NCI-H82 treated with DMSO at 0.1 percent for 48 hours (cell line): Measurements from ENCODE around the gene LPO.

Source experiments
- DNase-seq: peaks from one replicate; lab custom pipeline; 2025; ENCODE audit not compliant: unreplicated experiment; lab: John Stamatoyannopoulos, UW

The LPO gene

GRCh38 chr17:58253082-58253481 is 14.7 kb downstream of the LPO start:
- no peak for DNase-seq

GRCh38 chr17:58254803-58255202 is 16.4 kb downstream of the LPO start:
- DNase-seq, result no peak

DNA sequence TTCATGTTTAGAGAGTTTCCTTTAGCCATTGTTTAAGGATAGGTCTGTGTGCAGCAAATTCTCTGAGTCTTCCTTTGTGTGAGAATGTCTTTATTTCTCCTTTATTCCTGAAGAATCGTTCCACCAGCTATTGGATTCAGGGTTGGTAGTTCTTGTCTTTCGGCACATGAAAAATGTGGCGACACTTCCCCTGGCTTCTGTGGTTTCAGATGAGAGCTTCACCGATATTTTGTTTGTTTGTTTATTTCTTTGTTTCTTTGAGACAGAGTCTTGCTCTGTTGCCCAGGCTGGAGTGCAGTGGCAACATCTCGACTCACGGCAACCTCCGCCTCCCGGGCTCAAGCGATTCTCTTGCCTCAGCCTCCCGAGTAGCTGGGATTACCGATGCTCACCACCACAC is 23.8 kb downstream of the LPO start:
- DNase-seq, result no peak

DNA sequence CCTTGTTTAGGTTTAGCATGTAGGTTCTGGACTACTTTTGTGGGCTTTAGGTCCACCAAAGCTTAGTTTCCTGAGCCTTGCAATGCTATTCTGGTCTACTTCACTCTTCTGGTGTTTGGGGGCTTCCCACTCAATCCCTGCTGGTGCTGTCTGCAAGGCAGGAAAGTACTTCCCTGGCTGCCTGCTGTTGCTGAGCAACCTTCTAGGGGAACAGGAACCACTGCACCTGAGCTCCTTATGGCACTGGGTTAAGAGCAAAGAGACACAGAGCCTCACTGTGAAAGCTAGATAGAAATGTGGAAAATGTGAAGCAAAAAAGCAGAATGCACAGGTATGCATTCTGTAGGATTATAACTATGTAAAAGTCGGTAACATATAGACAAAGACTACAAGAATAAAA is 25.4 kb downstream of the LPO start:
- no peak for DNase-seq

DNA sequence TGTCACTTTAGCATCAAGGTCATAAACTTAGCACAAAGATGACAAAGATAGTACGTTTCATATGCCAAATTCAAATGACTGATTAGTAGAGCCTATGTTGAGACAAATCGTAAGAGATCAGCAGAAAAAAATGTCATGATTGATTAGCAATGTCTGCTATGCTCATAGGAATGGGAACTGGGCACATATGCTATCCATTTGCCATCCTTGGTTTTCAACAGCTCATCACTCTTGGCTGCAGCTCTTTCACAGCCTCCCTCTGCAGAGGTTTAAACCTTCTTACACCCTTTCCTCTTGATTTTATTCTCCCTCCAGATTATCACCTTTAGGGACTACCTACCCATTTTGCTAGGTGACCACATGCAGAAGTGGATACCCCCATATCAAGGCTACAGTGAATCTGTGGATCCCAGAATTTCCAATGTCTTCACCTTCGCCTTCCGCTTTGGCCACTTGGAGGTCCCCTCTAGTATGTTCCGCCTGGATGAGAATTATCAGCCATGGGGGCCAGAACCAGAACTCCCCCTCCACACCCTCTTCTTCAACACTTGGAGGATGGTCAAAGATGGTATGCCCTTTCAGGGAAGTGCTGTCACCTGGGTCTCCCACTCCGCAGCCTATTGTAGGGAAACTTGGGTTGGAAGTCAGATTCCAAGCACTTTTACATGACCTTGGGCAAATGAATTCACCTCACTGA is 26.2 kb downstream of the LPO start:
- DNase-seq, result no peak

DNA sequence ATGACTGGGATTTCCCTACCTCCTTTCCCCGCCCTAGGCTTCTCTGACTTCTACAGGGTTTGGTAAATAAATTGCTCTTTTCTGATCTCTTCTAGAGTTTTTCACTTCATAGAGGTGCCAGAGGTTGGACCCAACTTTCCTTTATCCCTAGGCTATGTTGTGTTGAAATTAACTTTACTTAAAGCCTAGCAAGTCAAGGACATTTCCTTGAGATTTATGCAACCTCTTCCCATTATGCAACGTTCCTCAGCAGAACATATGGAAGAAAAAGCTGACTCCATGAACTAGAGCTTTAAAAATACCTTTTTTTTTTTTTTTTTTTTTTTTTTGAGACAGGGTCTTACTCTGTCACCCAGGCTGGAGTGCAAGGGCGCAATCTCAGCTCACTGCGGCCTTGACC is 26.9 kb downstream of the LPO start:
- DNase-seq, result no peak

DNA sequence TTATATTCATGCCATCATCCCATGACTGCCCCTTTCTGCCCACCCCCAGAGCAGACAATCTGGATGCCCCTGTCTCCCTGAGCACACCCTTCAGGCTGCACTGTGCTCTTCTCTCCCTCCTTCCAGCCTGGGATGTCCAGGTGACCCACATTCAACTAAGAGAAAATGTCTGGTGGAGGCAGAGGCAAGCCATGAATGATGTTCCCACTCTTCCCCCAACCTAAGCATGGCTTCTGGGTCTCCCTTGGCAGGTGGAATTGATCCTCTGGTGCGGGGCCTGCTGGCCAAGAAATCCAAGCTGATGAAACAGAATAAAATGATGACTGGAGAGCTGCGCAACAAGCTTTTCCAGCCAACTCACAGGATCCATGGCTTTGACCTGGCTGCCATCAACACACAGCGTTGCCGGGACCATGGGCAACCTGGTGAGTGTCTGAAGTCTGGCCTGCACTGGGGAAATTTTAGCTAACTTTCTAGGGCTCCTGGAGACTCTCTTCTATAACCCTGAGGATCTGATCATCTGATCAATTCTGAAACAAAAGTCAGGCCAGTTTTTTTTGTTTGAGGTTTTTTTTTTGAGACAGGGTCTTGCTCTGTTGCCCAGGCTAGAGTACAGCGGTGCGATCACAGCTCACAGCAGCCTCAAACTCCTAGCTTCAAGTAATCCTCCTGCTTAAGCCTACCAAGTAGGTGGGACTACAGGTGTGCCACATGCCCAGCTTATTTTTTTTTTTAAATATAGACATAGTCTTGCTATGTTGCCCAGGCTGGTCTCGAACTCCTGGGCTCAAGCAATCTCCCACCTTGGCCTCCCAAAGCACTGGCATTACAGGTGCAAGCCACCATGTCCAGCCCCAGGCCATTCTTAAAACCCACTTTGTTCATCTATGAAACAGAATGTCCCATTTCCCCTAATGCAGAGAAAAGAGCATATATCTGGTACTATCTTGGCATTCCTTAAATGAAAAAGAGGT is 27.8 kb downstream of the LPO start:
- DNase-seq, result no peak

DNA sequence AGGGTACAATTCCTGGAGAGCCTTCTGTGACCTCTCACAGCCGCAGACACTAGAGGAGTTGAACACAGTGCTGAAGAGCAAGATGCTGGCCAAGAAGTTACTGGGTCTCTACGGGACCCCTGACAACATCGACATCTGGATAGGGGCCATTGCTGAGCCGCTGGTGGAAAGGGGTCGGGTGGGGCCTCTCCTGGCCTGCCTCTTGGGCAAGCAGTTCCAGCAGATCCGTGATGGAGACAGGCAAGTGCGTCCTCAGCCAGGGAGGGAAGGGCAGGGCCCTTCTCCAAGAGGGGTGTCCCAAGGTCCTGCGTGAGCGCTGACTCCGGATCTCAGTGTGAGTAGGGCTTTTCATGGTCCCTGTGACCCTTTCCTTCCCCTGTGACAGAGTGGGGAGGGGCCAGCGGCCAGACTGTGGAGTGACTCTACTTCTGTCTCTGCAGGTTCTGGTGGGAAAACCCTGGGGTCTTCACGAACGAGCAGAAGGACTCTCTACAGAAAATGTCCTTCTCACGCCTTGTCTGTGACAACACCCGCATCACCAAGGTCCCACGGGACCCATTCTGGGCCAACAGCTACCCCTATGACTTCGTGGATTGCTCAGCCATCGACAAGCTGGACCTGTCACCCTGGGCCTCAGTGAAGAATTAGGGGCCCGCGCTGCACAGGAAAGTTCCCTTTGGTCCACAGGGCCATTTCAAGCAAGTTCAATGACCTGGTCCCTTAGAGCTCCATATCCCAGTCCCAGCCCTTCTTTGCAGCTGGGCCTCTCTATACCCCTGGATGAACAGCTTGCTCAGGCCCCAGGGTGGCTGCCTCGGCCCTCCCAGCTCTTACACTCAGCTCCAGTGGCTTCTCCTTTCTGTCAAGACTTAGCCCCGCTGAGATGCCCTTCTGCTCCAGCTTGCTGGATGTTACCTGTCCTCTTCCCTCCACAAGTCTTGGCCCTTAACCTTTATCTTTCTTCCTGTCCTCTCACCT is 29.3 kb downstream of the LPO start:
- no peak for DNase-seq

DNA sequence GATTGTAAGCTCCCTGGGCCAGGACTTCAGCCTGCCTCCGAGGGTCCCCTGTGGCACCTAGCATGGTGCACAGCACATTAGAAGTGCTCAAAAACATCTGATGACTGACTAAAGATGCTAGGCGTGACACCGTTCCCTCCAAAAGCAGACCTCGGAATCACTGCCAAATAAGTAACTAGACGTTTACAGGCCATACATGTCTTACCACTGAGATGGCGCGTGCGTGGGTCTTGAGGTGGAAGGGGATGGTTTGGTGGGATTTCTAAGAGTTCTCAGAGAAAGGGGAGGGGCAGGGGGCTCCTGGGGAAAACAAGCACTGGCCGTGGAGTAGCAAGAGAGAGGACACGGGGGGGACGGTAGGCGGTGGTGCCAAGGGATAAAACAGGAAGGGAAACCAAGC is 29.9 kb downstream of the LPO start:
- no peak for DNase-seq

DNA sequence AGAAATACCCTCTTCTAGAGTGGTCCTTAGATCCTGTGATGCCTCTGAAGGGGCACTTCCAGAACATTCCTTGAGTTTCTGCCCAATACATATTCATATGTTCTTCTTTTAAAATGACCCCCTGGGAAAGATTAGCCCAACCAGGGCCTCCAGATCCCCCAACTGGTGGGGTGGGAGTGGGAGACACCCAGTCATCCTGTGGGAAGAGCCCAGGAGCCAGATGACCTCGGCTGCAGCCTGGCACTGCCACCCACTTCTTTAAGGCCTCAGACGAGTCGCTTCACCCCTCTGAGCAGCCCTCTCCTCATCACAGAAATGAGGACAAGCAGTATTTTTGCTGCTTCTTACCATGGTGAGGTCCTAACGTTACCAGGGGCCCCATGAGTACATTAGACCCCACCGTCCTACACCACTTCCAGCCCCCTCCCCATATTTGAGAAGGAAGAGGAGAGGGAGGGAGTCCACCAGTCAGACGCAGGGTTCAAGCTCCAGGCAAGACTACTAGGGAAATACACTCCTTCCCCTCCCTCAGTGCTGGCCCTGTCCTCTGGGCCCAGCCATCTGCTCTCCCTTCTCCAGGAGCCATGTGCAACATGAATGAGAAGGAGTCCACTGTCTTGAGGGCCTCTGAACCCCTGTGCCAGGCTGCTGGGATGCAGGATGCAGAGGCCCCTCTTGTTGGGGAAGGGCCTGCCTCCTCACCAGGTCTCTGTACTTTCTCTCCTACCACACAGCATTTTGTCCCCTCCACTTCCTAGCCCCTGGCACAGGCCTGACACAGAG is 30.6 kb downstream of the LPO start:
- no peak for DNase-seq

DNA sequence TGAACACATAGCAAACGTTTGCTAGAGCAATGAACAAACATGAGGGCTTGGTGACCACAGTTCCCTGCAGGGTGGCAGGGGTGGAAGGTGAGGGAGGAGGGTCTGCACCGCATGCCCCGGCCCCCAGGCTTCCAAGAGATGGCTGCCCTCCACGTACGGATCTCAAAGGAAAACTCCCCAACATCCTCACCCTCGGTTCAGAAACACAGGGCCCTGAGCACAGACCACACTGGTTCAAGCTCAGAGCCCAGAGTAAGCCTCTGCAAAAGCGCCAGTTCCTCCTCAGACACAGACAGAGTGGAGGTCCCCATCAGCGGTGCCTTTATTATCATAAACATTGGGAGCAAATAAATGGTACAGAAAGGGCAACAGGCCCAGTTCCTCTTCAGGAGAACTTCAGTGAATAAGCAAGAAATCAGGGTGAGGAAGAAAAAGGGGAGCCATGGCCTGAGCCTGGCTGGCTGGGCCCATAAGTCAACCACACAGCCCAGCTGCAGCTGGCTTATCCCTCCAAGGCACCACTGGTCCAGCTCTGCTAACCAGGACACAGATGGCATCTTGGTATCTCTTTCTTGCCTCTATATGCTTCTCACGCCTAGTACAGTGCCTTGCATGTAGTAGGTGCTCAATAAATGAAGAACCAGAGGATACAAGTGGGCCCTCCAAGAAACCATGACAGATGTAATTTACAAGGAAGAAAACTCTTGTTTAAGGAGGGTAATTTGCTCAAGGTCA is 31.3 kb downstream of the LPO start:
- DNase-seq, result no peak

GRCh38 chr17:58270476-58271215 is 32.3 kb downstream of the LPO start:
- no peak for DNase-seq

DNA sequence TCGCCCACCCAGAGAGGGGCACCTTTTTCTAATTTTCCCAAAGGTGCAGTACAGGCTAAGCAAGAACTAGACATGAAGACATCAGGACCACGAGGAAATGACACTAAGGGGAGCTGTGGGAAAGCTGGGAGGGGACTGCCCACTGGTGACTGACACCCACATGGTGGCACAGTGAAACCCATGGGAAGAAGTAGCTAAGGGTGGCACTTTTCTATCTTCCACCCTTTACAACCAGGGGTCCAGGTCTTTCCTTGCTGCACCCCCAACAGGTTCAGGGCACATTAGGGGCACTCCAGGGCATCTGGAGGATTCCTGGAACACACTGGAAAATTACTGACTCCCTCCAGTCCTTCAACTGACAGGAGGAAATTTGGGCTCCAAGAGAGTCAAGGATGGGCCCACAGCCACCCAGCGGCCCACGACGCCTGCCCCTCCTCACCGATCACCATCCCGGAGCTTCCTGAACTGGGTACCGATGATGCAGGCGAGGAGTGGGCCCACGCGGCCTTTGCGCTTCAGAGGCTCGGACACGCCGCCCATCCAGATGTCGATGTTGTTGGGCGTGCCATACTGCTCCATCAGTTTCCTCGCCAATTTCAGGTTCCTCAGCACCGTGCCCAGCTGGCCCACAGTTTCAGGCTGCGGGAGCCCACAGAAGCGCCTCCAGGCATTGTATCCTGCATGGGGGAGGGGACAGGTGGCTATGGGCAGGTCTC is 33.0 kb downstream of the LPO start:
- DNase-seq, result no peak

DNA sequence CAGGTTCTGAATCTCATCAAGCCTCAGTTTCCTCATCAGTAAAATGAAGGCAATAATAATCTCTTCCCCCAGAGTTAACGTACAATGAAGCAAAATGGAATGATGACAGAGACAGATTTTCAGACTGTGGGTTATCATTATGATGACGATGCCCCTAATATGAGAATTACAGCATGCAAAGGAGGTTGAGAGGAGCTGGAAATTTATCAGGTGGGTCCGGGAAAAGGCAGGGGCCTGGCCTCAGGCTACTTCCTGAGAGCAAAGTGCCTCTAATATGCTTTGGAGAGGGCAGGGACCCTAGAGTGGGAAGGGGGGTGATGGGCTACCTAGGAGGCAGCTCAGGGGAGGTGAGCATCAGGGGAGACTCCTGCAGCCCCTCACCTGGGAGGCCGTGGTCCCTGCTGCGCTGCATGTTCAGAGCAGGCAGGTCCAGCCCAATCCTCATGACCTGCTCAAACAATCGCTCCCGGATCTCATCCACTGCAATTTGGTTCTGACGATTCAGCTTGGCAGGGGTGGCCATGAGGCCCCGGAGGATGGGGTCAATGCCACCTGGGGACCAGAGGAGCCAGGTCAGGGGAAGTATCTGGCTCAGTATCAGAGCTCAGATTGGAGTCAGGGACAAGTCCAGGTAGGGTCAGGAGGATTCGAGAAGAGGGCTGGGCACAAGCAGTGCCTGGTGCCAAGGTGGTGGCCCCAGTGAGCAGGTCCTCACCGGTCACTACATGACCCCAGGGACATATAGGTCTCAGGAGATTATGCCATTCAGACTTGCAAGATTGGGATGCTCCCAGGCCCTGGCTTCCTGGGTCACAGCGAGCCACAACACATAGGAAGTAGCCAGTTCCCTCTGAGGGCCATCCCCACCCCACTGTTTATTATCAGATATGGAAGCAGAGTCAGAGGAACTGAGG is 34.2 kb downstream of the LPO start:
- no peak for DNase-seq

- no peak for DNase-seq
Measured at GRCh38 chr17:58273453-58274104, 35.2 kb downstream of the LPO start.

DNA sequence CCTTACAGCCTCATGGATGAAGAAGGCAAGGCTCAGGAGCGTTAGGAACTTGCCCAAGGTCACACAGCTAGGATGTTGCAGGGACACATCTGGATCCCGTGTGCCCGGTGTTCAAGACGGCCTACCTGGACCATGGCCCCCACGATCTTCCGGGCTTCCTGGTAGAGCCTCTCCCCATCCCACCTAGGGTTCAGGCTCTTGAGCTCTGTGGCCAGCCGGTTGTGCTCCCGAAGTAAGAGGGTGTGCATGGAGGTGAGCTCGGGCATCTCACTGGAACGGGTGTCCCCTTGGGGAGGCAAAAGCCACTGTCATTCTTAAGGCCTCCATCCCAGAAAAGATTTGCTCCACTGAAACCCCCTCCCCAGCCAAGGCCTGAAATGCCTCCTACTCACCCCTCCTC is 37.0 kb downstream of the LPO start:
- DNase-seq, result no peak

DNA sequence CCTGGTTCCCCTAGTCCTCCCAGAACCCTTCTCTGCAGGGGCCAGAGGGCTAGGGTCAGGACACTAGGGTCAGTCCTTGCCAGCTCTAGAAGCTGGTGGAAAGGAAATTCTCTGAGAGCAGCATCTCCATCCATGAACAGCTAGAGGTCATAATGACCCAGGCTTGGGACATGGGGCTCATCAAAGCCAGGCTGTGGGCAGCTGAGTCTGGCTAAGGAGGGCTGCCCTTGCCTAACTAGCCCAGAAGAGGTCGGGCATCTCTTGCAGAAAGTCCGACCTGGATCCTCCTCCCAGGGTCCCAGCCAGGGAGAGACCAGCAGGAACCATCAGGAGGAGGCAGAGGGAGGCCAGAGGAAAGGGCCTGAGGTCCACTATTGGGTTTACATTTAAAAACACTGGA is 38.0 kb downstream of the LPO start:
- no peak for DNase-seq
